HepG2 (cell line): ENCODE results near the gene ABHD15. TPM values are rescaled to one million over a fixed set of nuclear protein-coding genes. Genes with fewer than 3 reads are reported as not detected.

Experiments
- BRF2 ChIP-seq: sonication (generic); formaldehyde crosslinking; IDR thresholded peaks from 2 replicates; pipeline ENCODE4 v1.8.1; 2022; ENCODE audit warnings: mild to moderate bottlenecking, missing genetic modification reagents
- CAMTA2 ChIP-seq: sonication (generic); formaldehyde crosslinking; IDR thresholded peaks from 2 replicates; pipeline ENCODE4 v1.4.0; 2020; ENCODE audit warnings: mild to moderate bottlenecking, missing genetic modification reagents, borderline replicate concordance
- ISL2 ChIP-seq: sonication (generic); formaldehyde crosslinking; IDR thresholded peaks from 2 replicates; pipeline ENCODE4 v1.5.0; 2020; ENCODE audit warnings: missing genetic modification reagents
- NFE2 ChIP-seq: sonication (generic); formaldehyde crosslinking; IDR thresholded peaks from 2 replicates; pipeline ENCODE4 v1.4.0; 2020; ENCODE audit warnings: missing genetic modification reagents
- RAD51 ChIP-seq: fragments of 450-650 bp; IDR thresholded peaks from 2 replicates; pipeline ENCODE4 v1.6.1; 2016; ENCODE audit warnings: borderline replicate concordance
- SMYD3 ChIP-seq: sonication (generic); formaldehyde crosslinking; IDR thresholded peaks from 2 replicates; pipeline ENCODE4 v1.8.1; 2023; ENCODE audit warnings: mild to moderate bottlenecking, missing genetic modification reagents
- TARDBP ChIP-seq: sonication (generic); formaldehyde crosslinking; IDR thresholded peaks from 2 replicates; pipeline ENCODE4 v1.8.0; 2022; ENCODE audit warnings: mild to moderate bottlenecking, missing genetic modification reagents
- TERF1 ChIP-seq: sonication (generic); formaldehyde crosslinking; IDR thresholded peaks from 2 replicates; pipeline ENCODE4 v1.8.0; 2022; ENCODE audit warnings: mild to moderate bottlenecking, missing genetic modification reagents, moderate library complexity
- TIGD3 ChIP-seq: sonication (generic); formaldehyde crosslinking; IDR thresholded peaks from 2 replicates; pipeline ENCODE4 v1.5.1; 2020; ENCODE audit warnings: mild to moderate bottlenecking, missing genetic modification reagents, borderline replicate concordance
- YY1 ChIP-seq: IDR thresholded peaks from 2 replicates; pipeline ENCODE4 v1.6.1; 2011; ENCODE audit warnings: low read length, low read depth, moderate library complexity, mild to moderate bottlenecking; ENCODE audit not compliant: insufficient read depth, insufficient replicate concordance
- ZBTB3 ChIP-seq: sonication (generic); formaldehyde crosslinking; IDR thresholded peaks from 2 replicates; pipeline ENCODE4 v1.4.0; 2020; ENCODE audit warnings: low read depth, mild to moderate bottlenecking, moderate library complexity, missing genetic modification reagents, borderline replicate concordance
- ZC3H13 ChIP-seq: sonication (generic); formaldehyde crosslinking; IDR thresholded peaks from 2 replicates; pipeline ENCODE4 v1.8.1; 2023; ENCODE audit warnings: mild to moderate bottlenecking, missing genetic modification reagents, moderate library complexity
- ZFP1 ChIP-seq: IDR thresholded peaks from 2 replicates; pipeline ENCODE4 v1.6.1; 2016
- ZNF253 ChIP-seq: sonication (generic); formaldehyde crosslinking; IDR thresholded peaks from 2 replicates; pipeline ENCODE4 v1.8.0; 2022; ENCODE audit warnings: mild to moderate bottlenecking, missing genetic modification reagents, borderline replicate concordance
- ZNF274 ChIP-seq: sonication (generic); formaldehyde crosslinking; IDR thresholded peaks from 2 replicates; pipeline ENCODE4 v1.5.1; 2020; ENCODE audit warnings: mild to moderate bottlenecking, missing genetic modification reagents
- ZNF496 ChIP-seq: sonication (generic); formaldehyde crosslinking; IDR thresholded peaks from 2 replicates; pipeline ENCODE4 v1.8.1; 2023; ENCODE audit warnings: mild to moderate bottlenecking, moderate library complexity, missing genetic modification reagents; ENCODE audit not compliant: insufficient replicate concordance
- ZNF570 ChIP-seq: sonication (generic); formaldehyde crosslinking; IDR thresholded peaks from 2 replicates; pipeline ENCODE4 v1.4.0; 2020; ENCODE audit warnings: mild to moderate bottlenecking, missing genetic modification reagents, borderline replicate concordance
- ZNF646 ChIP-seq: sonication (generic); formaldehyde crosslinking; IDR thresholded peaks from 2 replicates; pipeline ENCODE4 v1.9.0; 2021; ENCODE audit warnings: mild to moderate bottlenecking, missing genetic modification reagents
- ZNF788 ChIP-seq: sonication (generic); formaldehyde crosslinking; IDR thresholded peaks from 2 replicates; pipeline ENCODE4 v1.5.0; 2020; ENCODE audit warnings: mild to moderate bottlenecking, missing genetic modification reagents, borderline replicate concordance
- polyA plus RNA-seq, 8 experiments: library from polyadenylated mRNA; depleted of rRNA in 3 of 8; stranded (reverse) in 7 of 8; unstranded in 1 of 8; fragments of >200 nt; fragmentation: Illumina TruSeq in 4 of 8; extraction: Trizol in 4 of 8; gene quantifications; 2 replicates each; pipeline versions ENCODE4 v1.2.1 to v1.2.3, GENCODE V29; 2011 to 2016; ENCODE audit warnings: low read depth in 4 of 8, missing spikeins in 1 of 8, mixed read lengths in 1 of 8; ENCODE audit not compliant: insufficient read depth in 1 of 8
- total RNA-seq, 5 experiments: library from RNA; depleted of rRNA; stranded (reverse); fragments of >200 nt; fragmentation: Illumina TruSeq; extraction: Trizol; gene quantifications; 2 replicates each; pipeline ENCODE4 v1.2.3, GENCODE V29; 2016; ENCODE audit warnings: low read depth in 1 of 5

Gene ABHD15
- total and polyA plus RNA-seq, 2 of the 13 experiments (the other 11 are each of a cell fraction or from before 2014, with no cell fraction given) = 2.4 to 7.7 TPM

GRCh38 chr17:29574732-29575510, 8.1 kb upstream of the ABHD15 start (continued):
- TF ChIP-seq ISL2 (CRISPR knock-in tag) = peak; percentile 66; the same call in 1 of the 2 replicates
- TF ChIP-seq ZNF274 (CRISPR knock-in tag) = no peak
- TF ChIP-seq ZNF570 = no peak
- TF ChIP-seq RAD51 = no peak
- no peak for TF ChIP-seq NFE2
- no peak for TF ChIP-seq ZFP1
- TF ChIP-seq CAMTA2 (CRISPR knock-in tag) = no peak
- no peak for TF ChIP-seq ZC3H13 (CRISPR knock-in tag)
- TF ChIP-seq ZNF253 (CRISPR knock-in tag) = no peak
- peak; percentile 90 for TF ChIP-seq TARDBP (CRISPR knock-in tag)
- TF ChIP-seq ZNF496 (CRISPR knock-in tag) = no peak
- TF ChIP-seq SMYD3 (CRISPR knock-in tag) = no peak
- TF ChIP-seq YY1 = peak; percentile 51
- peak; percentile 83; the same call in 1 of the 2 replicates for TF ChIP-seq ZNF788 (CRISPR knock-in tag)
- 0 out of 2 replicates have a peak, but pooled peaks have one; percentile 70 for TF ChIP-seq BRF2 (CRISPR knock-in tag)
- peak; percentile 99 for TF ChIP-seq ZBTB3 (CRISPR knock-in tag)
- TF ChIP-seq ZNF646 (CRISPR knock-in tag) = no peak
- TF ChIP-seq TIGD3 (CRISPR knock-in tag) = no peak
- TF ChIP-seq TERF1 (CRISPR knock-in tag) = no peak
